ENCODE measurements around the gene SLC35F3. TPM values are rescaled to one million over a fixed set of nuclear protein-coding genes. Genes with fewer than 3 reads are reported as not detected.

Gene SLC35F3
- total RNA-seq, 1 experiment from 2014 or later = 19.1 TPM

GRCh38 chr1:233971753-233972152 is 67.3 kb downstream of the SLC35F3 start:
- DNase-seq (ENCODE audit: low read depth, low spot score) (no peak), ATAC-seq (no peak)
- Histone ChIP-seq H3K9me3 (ENCODE audit: control insufficient read depth, insufficient read depth, low read depth, low read length) (no peaks in the 10 kb centered on the region), H3K4me1 (ENCODE audit: control insufficient read depth, insufficient read depth, low read length) (peaks cover 11% of the 10 kb centered on the region), H3K36me3 (ENCODE audit: control insufficient read depth, insufficient read depth, low read length) (no peaks in the 10 kb centered on the region), H3K27ac (ENCODE audit: low read length) (no peak overlapping the region), H3K4me3 (ENCODE audit: low read depth in 2 of 2, low read length in 2 of 2) (no peak overlapping the region), H3K27me3 (ENCODE audit: control insufficient read depth, insufficient read depth, low read length) (no peaks in the 10 kb centered on the region)
- intact Hi-C loops (cut with micrococcal nuclease; ENCODE audit: unreplicated experiment) = no loop called here
- no TSS peak for BruUV-seq (replicated peaks)
- in situ Hi-C loops (cut with HindIII; ENCODE audit: low pct_unique_long_range_greater_than_20kb, low sequenced_read_pairs) = no loop called here
- POLR2A ChIA-PET = no interaction called here
- TF ChIP-seq POLR2AphosphoS5 (IDR thresholded peaks at IDR 0.05; ENCODE audit: low read depth, low read length) (no peak), CTCF (IDR thresholded peaks at IDR 0.05) (no peak), REST (IDR thresholded peaks at IDR 0.05; ENCODE audit: insufficient read depth in 1 of 2, low read depth in 2 of 2, low read length in 1 of 2) (no peak), TCF7L2 (IDR thresholded peaks at IDR 0.05; ENCODE audit: low read depth, low read length) (no peak), SIN3A (IDR thresholded peaks at IDR 0.05; ENCODE audit: borderline replicate concordance, insufficient read depth, low read depth, low read length) (no peak)
- CTCF ChIA-PET = no interaction called here

- H3K27me3 ChIP-seq (ENCODE audit: control insufficient read depth, insufficient read depth, low read length) = no peaks in the 10 kb centered on the region
- peak overlapping the region; percentile 10; the same call in 1 of the 2 replicates for H3K27ac ChIP-seq (ENCODE audit: low read length)
- ATAC-seq (peak; percentile 46), DNase-seq (ENCODE audit: low read depth, low spot score) (peak; percentile 32)
- H3K4me1 ChIP-seq (ENCODE audit: control insufficient read depth, insufficient read depth, low read length) = peaks cover 11% of the 10 kb centered on the region
- TF ChIP-seq REST (IDR thresholded peaks at IDR 0.05; ENCODE audit: insufficient read depth in 1 of 2, low read depth in 2 of 2, low read length in 1 of 2) (no peak), POLR2AphosphoS5 (IDR thresholded peaks at IDR 0.05; ENCODE audit: low read depth, low read length) (no peak), SIN3A (IDR thresholded peaks at IDR 0.05; ENCODE audit: borderline replicate concordance, insufficient read depth, low read depth, low read length) (no peak), CTCF (IDR thresholded peaks at IDR 0.05) (no peak), TCF7L2 (IDR thresholded peaks at IDR 0.05; ENCODE audit: low read depth, low read length) (no peak)
- intact Hi-C loops (cut with micrococcal nuclease; ENCODE audit: unreplicated experiment) = no loop called here
- in situ Hi-C loops (cut with HindIII; ENCODE audit: low pct_unique_long_range_greater_than_20kb, low sequenced_read_pairs) = no loop called here
- CTCF ChIA-PET = no interaction called here
- POLR2A ChIA-PET = no interaction called here
- H3K9me3 ChIP-seq (ENCODE audit: control insufficient read depth, insufficient read depth, low read depth, low read length) = no peaks in the 10 kb centered on the region
- H3K36me3 ChIP-seq (ENCODE audit: control insufficient read depth, insufficient read depth, low read length) = no peaks in the 10 kb centered on the region
- no peak overlapping the region for H3K4me3 ChIP-seq (ENCODE audit: low read depth in 2 of 2, low read length in 2 of 2)
- BruUV-seq (replicated peaks) = no TSS peak
These were observed 68.1 kb downstream of the SLC35F3 start for GRCh38 chr1:233972563-233972950.
